PFSK-1 (cell line): ENCODE data around the gene DRG2.

Source experiments
- FOXP2 ChIP-seq: optimal IDR thresholded peaks from 2 replicates; pipeline ENCODE3; 2011; ENCODE audit warnings: borderline replicate concordance, control low read depth, inconsistent platforms; ENCODE audit not compliant: insufficient read depth; ENCODE audit errors: extremely low read length, extremely low read depth
- POLR2AphosphoS5 ChIP-seq: IDR thresholded peaks from 2 replicates; pipeline ENCODE4 v1.6.1; 2012; ENCODE audit warnings: low read depth, mild to moderate bottlenecking, control low read depth, low read length, moderate library complexity
- SIN3A ChIP-seq: IDR thresholded peaks from 2 replicates; pipeline ENCODE4 v1.6.1; 2012; ENCODE audit warnings: mild to moderate bottlenecking, low read length, moderate library complexity, borderline replicate concordance; ENCODE audit not compliant: insufficient read depth
- TAF1 ChIP-seq: IDR thresholded peaks from 2 replicates; pipeline ENCODE4 v1.6.1; 2012; ENCODE audit warnings: low read length, control low read depth, borderline replicate concordance; ENCODE audit not compliant: insufficient read depth
- TF ChIP-seq, protein P1 (sequence below), 2 experiments: IDR thresholded peaks; 2 replicates each; pipeline versions ENCODE4 v1.6.1 to v1.8.0; 2011 to 2012; ENCODE audit warnings: low read depth in 2 of 2, low read length in 2 of 2, control low read depth in 1 of 2, inconsistent platforms in 1 of 2, mild to moderate bottlenecking in 1 of 2, moderate library complexity in 1 of 2; ENCODE audit not compliant: insufficient read depth in 1 of 2

DRG2 gene

DNA sequence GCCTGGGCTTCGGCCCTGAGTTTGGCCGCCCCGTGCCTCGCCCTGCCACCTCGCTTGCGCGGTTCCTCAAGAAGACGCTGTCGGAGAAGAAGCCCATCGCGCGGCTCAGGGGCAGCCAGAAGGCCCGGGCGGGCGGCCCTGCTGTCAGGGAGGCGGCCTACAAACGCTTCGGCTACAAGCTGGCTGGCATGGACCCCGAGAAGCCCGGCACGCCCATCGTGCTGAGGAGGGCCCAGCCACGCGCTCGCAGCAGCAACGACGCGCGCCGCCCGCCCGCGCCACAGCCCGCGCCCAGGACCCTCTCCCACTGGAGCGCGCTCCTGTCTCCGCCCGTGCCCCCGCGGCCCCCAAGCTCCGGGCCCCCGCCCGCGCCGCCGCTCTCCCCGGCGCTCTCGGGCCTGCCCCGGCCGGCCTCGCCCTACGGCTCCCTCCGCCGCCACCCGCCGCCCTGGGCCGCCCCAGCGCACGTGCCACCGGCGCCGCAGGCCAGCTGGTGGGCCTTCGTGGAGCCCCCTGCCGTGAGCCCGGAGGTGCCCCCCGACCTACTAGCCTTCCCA, 32.8 kb downstream of the DRG2 start:
- no peak for TF ChIP-seq POLR2AphosphoS5
- no peak for TF ChIP-seq TAF1
- no peak for TF ChIP-seq FOXP2
- TF ChIP-seq SIN3A = no peak
- TF ChIP-seq, protein P1, sequence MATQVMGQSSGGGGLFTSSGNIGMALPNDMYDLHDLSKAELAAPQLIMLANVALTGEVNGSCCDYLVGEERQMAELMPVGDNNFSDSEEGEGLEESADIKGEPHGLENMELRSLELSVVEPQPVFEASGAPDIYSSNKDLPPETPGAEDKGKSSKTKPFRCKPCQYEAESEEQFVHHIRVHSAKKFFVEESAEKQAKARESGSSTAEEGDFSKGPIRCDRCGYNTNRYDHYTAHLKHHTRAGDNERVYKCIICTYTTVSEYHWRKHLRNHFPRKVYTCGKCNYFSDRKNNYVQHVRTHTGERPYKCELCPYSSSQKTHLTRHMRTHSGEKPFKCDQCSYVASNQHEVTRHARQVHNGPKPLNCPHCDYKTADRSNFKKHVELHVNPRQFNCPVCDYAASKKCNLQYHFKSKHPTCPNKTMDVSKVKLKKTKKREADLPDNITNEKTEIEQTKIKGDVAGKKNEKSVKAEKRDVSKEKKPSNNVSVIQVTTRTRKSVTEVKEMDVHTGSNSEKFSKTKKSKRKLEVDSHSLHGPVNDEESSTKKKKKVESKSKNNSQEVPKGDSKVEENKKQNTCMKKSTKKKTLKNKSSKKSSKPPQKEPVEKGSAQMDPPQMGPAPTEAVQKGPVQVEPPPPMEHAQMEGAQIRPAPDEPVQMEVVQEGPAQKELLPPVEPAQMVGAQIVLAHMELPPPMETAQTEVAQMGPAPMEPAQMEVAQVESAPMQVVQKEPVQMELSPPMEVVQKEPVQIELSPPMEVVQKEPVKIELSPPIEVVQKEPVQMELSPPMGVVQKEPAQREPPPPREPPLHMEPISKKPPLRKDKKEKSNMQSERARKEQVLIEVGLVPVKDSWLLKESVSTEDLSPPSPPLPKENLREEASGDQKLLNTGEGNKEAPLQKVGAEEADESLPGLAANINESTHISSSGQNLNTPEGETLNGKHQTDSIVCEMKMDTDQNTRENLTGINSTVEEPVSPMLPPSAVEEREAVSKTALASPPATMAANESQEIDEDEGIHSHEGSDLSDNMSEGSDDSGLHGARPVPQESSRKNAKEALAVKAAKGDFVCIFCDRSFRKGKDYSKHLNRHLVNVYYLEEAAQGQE (IDR thresholded peaks at IDR 0.05; ENCODE audit: insufficient read depth in 1 of 2, low read depth in 2 of 2, low read length in 2 of 2) = no peak

DNA sequence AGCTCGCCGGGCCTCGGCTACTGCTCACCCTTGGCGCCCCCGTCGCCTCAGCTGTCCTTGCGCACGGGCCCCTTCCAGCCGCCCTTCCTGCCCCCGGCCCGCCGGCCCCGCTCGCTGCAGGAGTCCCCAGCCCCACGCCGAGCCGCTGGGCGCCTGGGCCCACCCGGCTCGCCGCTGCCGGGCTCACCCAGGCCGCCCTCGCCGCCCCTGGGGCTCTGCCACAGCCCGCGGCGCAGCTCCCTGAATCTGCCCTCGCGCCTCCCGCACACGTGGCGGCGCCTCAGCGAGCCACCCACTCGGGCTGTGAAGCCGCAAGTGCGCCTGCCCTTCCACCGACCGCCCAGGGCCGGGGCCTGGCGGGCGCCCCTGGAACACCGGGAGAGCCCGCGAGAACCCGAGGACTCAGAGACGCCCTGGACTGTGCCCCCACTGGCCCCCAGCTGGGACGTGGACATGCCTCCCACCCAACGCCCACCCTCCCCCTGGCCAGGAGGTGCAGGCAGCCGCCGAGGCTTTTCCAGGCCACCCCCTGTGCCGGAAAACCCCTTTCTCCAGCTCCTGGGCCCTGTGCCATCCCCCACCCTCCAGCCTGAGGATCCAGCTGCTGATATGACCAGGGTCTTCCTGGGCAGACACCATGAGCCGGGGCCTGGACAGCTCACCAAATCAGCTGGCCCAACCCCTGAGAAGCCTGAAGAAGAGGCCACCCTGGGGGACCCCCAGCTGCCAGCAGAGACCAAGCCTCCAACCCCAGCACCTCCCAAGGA, 33.6 kb downstream of the DRG2 start:
- TF ChIP-seq POLR2AphosphoS5 = no peak
- no peak for TF ChIP-seq SIN3A
- no peak for TF ChIP-seq TAF1
- TF ChIP-seq, protein P1 (IDR thresholded peaks at IDR 0.05; ENCODE audit: insufficient read depth in 1 of 2, low read depth in 2 of 2, low read length in 2 of 2) = no peak
- TF ChIP-seq FOXP2 = no peak

DNA sequence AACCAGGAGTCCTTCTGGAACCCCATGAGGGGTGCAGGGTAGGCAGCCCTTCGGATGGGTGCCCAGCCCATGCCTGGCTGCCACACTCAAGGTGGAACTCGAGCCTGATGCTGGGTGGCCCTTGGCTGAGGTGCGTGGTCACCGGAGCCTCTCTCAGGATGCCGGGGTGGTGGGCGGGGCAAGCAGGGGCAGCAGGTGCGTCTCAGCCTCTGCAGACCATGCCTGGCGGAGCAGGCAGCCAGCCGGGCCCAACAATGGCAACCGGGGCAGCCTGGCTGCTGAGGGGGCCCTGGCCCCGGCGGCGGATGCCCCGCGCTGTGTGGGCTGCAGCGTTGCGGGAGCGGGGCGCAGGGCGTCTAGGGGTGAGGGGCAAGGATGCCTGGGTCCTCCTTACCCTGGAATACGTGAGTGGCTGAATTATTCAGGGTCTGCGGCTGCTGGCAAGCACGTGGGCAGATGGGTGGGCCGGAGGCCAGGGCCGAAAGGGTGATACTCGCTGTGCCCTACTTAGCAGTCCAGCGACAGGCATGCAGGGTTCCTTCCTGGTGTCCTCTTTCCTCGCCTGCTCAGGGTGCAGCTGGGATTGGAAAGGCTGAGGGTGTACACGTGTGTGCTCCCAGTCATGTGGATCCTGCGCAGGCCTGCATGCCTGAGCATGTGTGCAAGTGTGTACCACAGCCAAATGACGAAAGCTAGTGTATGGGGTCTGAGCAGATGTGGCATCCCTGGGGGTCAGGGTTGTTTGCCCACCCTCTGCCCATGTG, 35.4 kb downstream of the DRG2 start:
- TF ChIP-seq, protein P1 (IDR thresholded peaks at IDR 0.05; ENCODE audit: insufficient read depth in 1 of 2, low read depth in 2 of 2, low read length in 2 of 2) = no peak
- TF ChIP-seq SIN3A = no peak

DNA sequence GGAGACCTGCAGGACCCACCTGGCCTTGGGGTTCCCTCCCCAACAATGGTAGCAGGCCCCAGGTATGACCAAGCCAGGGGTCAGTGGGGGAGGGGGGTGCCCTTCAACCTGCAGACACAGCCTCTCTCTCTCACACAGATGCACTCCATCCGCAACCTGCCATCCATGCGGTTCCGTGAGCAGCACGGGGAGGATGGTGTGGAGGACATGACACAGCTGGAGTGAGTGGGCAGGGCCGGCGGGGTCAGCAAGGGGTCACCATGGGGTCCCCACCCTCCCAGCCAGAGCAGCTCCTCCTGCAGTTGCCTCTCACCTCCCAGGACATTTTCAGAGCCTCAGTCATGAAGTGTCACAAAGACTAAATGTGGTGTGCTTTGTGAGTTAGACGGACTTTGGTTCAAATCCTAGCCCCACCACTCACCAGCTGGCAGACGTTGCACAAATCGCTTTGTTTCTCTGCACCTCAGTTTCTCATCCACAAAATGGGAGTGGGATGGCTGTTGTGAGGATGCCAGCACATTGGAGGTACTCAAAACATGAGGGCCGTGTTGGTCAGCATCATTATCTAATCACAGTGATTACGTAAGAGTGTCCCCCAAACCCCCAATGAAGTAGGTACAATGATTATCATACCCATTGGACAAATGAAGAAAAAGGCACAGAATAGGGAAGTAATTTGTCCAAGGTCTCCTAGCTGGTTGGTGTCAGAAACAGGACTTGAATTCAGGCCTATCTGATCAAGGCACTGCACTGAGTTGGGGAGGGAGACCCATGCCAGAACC, 36.8 kb downstream of the DRG2 start:
- TF ChIP-seq SIN3A (no peak), TAF1 (no peak), FOXP2 (no peak)

DNA sequence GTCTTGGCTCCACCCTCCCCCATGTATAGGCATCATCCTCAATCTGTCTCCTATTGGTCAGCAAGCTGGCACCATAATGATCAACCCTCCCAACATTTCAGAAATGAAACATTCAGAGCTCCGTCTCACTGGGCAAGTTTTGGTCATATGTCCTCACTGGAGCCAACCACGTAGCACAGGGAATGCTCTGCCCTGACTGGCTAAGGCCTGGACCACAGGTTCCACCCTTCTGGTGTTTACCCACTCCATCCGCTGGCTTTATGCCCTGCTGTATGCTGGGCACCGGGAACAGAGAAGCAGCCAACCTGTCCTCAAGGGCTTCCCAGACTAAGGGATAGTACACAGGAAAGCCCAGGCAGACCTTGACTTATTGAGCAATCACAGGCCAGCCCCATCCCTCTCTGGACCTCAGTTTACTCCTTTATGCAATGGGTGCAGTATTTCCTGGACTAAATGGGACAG, 41.3 kb downstream of the DRG2 start:
- TF ChIP-seq POLR2AphosphoS5 (no peak), TAF1 (no peak), FOXP2 (no peak), SIN3A (no peak)
- TF ChIP-seq, protein P1 (IDR thresholded peaks at IDR 0.05; ENCODE audit: insufficient read depth in 1 of 2, low read depth in 2 of 2, low read length in 2 of 2) = no peak
